GM12892 (cell line): ENCODE data around the gene GRSF1.

Experiments
- POLR2A ChIP-seq: IDR thresholded peaks from 2 replicates; pipeline ENCODE4 v1.6.1; 2011; ENCODE audit warnings: low read depth, low read length, control low read depth
- POLR2AphosphoS5 ChIP-seq: IDR thresholded peaks from 2 replicates; pipeline ENCODE4 v1.6.1; 2011; ENCODE audit warnings: low read depth, low read length, control low read depth
- TAF1 ChIP-seq: IDR thresholded peaks from 2 replicates; pipeline ENCODE4 v1.6.1; 2011; ENCODE audit warnings: low read depth, mild to moderate bottlenecking, control low read depth, low read length, borderline replicate concordance

- TF ChIP-seq POLR2AphosphoS5 (no peak), TAF1 (no peak), POLR2A (no peak)
These were observed 3.6 kb downstream of the GRSF1 start for GRCh38 chr4:70836081-70836480.
